ENCODE measurements around the gene WDR47. TPM values are rescaled to one million over a fixed set of nuclear protein-coding genes. Genes with fewer than 3 reads are reported as not detected.
"Not testable (repeated sequence)": the region's sequence is repeated elsewhere in the genome, so short reads cannot be mapped to it uniquely, and the experiment has no call there.

WDR47 gene
- total RNA-seq, 2 experiments from 2014 or later: 8.2 to 8.4 TPM

DNA sequence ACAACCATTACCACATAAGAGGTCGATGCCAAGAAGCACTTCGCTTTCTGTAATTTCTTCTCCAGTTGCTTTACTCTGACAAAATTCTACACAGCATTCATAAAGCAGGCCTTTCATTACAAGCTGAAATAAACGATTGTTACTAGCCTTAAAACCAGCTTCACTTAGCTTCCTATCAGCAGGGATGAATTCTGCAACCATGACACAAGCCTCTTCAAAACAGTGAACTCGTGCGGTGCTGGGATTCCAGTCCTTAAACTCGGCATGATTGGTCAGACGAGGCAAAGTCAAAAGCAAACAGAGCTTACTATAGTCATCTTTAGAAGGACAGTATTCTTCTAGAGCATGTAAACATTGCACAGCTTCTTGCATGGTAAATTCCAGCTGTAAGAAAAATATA lies 30.6 kb downstream of the WDR47 start:
- Mint-ChIP-seq H3K4me1 (ENCODE audit: low read depth) (no peaks in the 10 kb centered on the region), H3K27me3 (ENCODE audit: low read depth) (no peaks in the 10 kb centered on the region), H3K4me3 (no peak overlapping the region), H3K36me3 (ENCODE audit: low read depth) (peaks cover 12% of the 10 kb centered on the region), H3K27ac (no peak overlapping the region), H3K9me3 (no peaks in the 10 kb centered on the region)
- CTCF ChIA-PET: no interaction called here
- DNase-seq: no peak
- intact Hi-C loops (cut with micrococcal nuclease): no loop called here

DNA sequence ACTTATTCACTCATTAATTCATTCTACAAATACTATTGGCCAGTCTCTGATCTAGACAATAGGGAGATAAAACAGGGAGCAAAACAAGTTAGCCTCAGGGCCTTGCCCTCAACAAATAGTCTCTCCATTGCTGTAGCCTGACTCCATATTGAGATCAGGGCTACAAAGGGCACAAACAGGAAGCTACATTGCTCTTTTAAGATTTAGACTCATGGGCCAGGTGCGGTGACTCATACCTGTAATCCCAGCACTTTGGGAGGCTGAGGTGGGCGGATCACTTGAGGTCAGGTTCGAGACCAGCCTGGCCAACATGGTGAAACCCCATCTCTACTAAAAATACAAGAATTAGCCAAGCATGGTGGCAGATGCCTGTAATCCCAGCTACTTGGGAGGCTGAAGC lies 45.3 kb downstream of the WDR47 start:
- intact Hi-C loops (cut with micrococcal nuclease): loop anchor here (10.0 kb wide), 1 partner anchor 192 kb away; no protein-coding TSS in a partner anchor
- H3K9me3 Mint-ChIP-seq; H3K4me3 Mint-ChIP-seq; H3K27me3 Mint-ChIP-seq (ENCODE audit: low read depth); H3K4me1 Mint-ChIP-seq (ENCODE audit: low read depth); H3K27ac Mint-ChIP-seq: not testable (repeated sequence)
- CTCF ChIA-PET: interaction anchor here (0.6 kb wide), 1 partner anchor 1158 kb away, joined by 3 read pairs; no protein-coding TSS in a partner anchor
- DNase-seq: peak; percentile 34
- H3K36me3 Mint-ChIP-seq (ENCODE audit: low read depth): peaks cover 40% of the 10 kb centered on the region

DNA sequence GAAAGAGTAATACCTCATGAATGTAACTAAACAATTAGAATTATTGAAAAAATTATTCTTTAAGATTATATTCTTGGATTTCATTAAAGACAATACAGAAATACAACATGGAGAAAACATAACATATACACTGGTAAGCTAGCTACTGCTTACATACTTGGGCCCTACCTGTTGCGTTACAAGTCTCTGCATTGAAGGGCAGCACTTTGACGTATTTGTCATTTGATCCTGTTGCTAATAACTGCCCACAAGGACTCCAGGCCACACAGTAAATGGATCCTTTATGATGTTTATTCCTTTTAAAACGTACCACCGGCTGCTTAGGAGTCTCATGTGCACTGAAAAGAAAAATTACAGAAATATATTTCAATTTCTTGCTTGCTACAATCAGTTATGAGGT lies 58.8 kb downstream of the WDR47 start:
- Mint-ChIP-seq H3K36me3 (ENCODE audit: low read depth) (peaks cover 17% of the 10 kb centered on the region), H3K27ac (no peak overlapping the region), H3K4me3 (no peak overlapping the region), H3K4me1 (ENCODE audit: low read depth) (no peaks in the 10 kb centered on the region), H3K9me3 (no peaks in the 10 kb centered on the region), H3K27me3 (ENCODE audit: low read depth) (no peaks in the 10 kb centered on the region)
- intact Hi-C loops (cut with micrococcal nuclease): no loop called here
- no peak for DNase-seq
- CTCF ChIA-PET: no interaction called here

DNA sequence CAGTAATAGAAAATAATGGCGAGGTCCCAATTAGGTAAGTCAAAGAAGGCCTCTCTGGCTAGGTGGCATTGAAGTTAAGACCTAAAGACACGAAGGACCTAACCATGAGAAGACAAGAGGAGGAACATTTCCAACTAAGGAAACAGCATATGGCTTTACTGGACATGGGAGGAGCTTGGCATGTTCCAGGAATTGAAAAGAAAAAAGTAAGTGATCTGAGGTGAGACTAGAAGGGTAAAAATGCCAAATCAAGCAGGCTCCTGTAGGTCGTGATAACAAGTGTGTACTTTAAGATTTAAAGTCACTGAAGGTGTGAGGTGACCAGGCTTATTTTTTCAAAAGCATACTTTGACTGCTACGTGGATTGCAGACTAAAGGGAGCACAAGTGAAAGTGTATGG lies 65.2 kb downstream of the WDR47 start:
- CTCF ChIA-PET: no interaction called here
- H3K27ac Mint-ChIP-seq: no peak overlapping the region

DNA sequence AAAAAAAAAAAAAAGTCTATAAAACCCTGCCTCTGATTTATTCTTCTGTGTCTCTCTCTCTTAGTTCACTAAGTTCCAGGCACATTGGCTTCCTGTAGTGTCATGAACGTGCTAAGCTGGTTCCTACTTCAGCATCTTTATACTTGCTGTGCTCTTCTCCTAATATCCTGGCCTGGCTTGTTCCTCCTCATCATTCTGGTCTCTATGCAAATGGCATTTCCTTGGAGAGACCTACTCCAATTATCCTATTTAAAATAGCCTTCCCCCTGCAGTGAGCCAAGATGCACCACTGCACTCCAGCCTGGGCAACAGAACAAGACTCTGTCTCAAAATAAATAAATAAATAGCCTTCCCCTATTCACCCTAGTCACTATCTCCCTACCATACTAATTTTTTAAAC lies 69.0 kb downstream of the WDR47 start:
- Mint-ChIP-seq H3K27ac (no peak overlapping the region), H3K9me3 (no peaks in the 10 kb centered on the region), H3K4me3 (no peak overlapping the region), H3K36me3 (ENCODE audit: low read depth) (peaks cover 13% of the 10 kb centered on the region), H3K4me1 (ENCODE audit: low read depth) (no peaks in the 10 kb centered on the region), H3K27me3 (ENCODE audit: low read depth) (no peaks in the 10 kb centered on the region)
- intact Hi-C loops (cut with micrococcal nuclease): no loop called here
- CTCF ChIA-PET: interaction anchor here (0.8 kb wide), 1 partner anchor 12 kb away, joined by 3 read pairs; no protein-coding TSS in a partner anchor
- no peak for DNase-seq

More for the DNA sequence above, 65.2 kb downstream of the WDR47 start:
- Mint-ChIP-seq H3K9me3 (no peaks in the 10 kb centered on the region), H3K27me3 (ENCODE audit: low read depth) (no peaks in the 10 kb centered on the region), H3K4me1 (ENCODE audit: low read depth) (no peaks in the 10 kb centered on the region), H3K36me3 (ENCODE audit: low read depth) (peaks cover 15% of the 10 kb centered on the region), H3K4me3 (no peak overlapping the region)
- intact Hi-C loops (cut with micrococcal nuclease): no loop called here
- DNase-seq: no peak

DNA sequence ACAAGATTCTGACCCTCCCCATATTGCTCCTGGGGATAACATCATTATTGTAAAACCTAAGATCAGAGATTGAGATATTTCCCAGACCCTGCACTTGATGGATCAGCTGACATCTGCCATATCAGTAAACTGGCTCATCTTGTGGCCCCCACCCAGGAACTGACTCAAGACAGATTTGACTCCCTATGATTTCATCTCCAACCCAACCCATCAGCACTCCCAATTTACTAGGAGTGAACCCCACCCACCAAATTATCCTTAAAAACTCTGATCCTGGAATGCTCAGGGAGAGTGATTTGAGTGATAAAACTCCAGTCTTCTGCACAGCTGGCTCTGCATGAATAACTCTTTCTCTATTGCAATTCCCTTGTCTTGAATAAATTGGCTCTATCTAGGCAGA lies 72.6 kb downstream of the WDR47 start:
- DNase-seq: no peak
- CTCF ChIA-PET: no interaction called here
- Mint-ChIP-seq H3K4me3 (no peak overlapping the region), H3K4me1 (ENCODE audit: low read depth) (no peaks in the 10 kb centered on the region), H3K27ac (no peak overlapping the region), H3K9me3 (no peaks in the 10 kb centered on the region), H3K27me3 (ENCODE audit: low read depth) (no peaks in the 10 kb centered on the region), H3K36me3 (ENCODE audit: low read depth) (peaks cover 13% of the 10 kb centered on the region)
- intact Hi-C loops (cut with micrococcal nuclease): no loop called here

DNA sequence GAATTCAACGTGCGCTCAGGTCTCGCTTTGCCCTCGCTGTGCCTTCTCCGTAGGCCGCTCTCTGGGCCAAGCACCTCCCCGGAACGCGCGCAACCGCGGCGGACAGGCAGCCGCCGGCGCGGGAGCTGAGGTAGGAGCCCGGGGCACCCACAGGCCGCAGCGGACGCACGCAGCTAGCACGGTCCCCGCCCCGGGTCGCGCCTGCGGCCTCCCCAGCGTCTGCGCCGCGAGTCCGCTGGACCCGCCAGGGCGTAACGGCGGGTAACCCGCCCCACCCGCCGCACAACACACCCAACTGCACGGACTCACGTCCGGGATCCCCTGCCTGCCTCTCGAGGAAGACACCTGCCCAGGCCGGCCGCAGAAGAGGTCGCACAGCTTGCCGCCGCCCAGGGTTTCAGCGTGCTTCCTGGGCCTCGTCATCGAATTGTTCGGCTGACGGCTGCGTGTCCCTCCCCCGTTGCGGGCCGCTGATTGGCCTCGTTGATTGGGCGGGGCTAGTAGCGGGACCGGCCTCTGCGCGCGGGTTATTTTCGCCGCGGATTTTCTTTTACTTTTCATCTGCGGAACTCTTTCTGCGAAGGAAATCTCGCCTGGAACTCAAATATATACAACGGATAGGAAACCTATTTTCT lies 78.7 kb downstream of the WDR47 start, which contains the start of gene CLCC1:
Gene CLCC1 (minus strand): TSS at position 433 of the 635 bp plus-strand sequence. CDS start 13,047 bp downstream, outside the sequence.
- DNase-seq: peak; percentile 96
- no peaks in the 10 kb centered on the region for H3K9me3 Mint-ChIP-seq
- H3K4me3 Mint-ChIP-seq: peak within 1 kb of the TSS; percentile 88
- CTCF ChIA-PET: interaction anchor here (0.6 to 1.3 kb wide), 3 partner anchors 134 to 236 kb away, joined by 3 to 4 read pairs (median 4); a partner anchor contains a TSS
- H3K36me3 Mint-ChIP-seq (ENCODE audit: low read depth): peaks cover 21% of the 10 kb centered on the region
- intact Hi-C loops (cut with micrococcal nuclease): loop anchor here (1.0 to 5.0 kb wide), 13 partner anchors 79 to 1906 kb away; partner anchors contain the start of genes GPSM2, HENMT1, PRMT6 and PRPF38B
- peak within 1 kb of the TSS; percentile 87 for H3K27ac Mint-ChIP-seq
- no peaks in the 10 kb centered on the region for H3K27me3 Mint-ChIP-seq (ENCODE audit: low read depth)
- peaks cover 26% of the 10 kb centered on the region for H3K4me1 Mint-ChIP-seq (ENCODE audit: low read depth)

DNA sequence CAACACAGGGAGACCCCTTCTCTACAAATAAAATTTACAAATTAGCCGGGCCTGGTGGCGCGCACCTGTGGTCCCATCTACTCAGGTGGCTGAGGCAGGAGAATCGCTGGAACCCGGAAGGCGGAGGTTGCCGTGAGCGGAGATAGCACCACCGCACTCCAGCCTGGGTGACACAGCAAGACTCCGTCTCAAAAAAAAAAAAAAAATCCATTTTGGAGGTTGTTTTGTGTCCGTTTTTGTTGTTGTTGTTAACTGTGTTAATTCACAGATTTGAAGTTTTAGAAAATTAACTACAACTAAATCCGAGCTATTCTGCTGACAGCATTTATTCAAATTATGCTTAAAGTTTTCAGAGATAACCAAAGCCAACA lies 79.2 kb downstream of the WDR47 start:
- H3K4me3 Mint-ChIP-seq: peak overlapping the region; percentile 88
- peaks cover 23% of the 10 kb centered on the region for H3K36me3 Mint-ChIP-seq (ENCODE audit: low read depth)
- H3K27ac Mint-ChIP-seq: peak overlapping the region; percentile 66
- no peaks in the 10 kb centered on the region for H3K27me3 Mint-ChIP-seq (ENCODE audit: low read depth)
- CTCF ChIA-PET: interaction anchor here (0.6 to 1.3 kb wide), 4 partner anchors 133 to 235 kb away, joined by 3 to 5 read pairs (median 4); a partner anchor contains a TSS
- DNase-seq: peak; percentile 51
- intact Hi-C loops (cut with micrococcal nuclease): loop anchor here (1.0 to 5.0 kb wide), 13 partner anchors 80 to 1905 kb away; partner anchors contain the start of genes GPSM2, HENMT1, PRMT6 and PRPF38B
- no peaks in the 10 kb centered on the region for H3K9me3 Mint-ChIP-seq
- H3K4me1 Mint-ChIP-seq (ENCODE audit: low read depth): peaks cover 31% of the 10 kb centered on the region

DNA sequence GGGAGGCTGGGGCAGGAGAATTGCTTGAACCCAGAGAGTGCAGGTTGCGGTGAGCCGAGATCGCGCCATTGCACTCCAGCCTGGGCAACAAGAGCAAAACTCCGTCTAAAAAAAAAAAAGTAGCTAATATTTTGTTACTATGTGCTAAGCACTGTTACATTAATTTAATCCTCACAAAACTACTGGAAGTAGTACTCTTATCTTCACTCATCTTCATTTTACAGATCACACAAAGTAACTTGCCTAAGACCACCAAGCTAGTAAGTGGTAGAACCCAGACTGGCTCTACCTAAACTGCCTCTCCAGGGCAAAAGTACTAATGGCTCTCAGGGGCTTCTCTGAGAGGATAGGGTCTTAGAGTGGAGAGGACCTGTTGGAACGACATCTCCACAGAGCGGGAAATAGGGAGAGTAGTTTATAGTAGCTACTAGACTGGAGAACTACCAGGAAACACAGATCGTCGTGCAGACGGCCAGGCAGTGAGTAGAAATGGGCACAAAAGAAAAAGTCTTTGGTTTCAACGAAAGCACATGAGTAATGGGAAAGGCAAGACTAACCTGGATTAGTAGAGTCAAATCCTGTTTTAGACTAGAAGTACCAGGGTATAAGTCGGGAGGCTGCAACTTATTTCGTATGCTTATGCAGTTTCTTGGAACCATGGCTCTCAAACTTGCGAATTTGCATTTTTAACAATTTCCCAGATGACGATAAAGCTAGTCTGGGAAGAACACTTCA lies 80.0 kb downstream of the WDR47 start:
- H3K36me3 Mint-ChIP-seq (ENCODE audit: low read depth): peaks cover 23% of the 10 kb centered on the region
- H3K27ac Mint-ChIP-seq: no peak overlapping the region
- H3K4me1 Mint-ChIP-seq (ENCODE audit: low read depth): peaks cover 39% of the 10 kb centered on the region
- CTCF ChIA-PET: interaction anchor here (0.7 to 1.3 kb wide), 4 partner anchors 13 to 232 kb away, joined by 3 to 5 read pairs (median 3); no protein-coding TSS in a partner anchor
- intact Hi-C loops (cut with micrococcal nuclease): loop anchor here (2.0 to 5.0 kb wide), 4 partner anchors 129 to 1905 kb away; partner anchors contain the start of genes HENMT1, PRMT6, PRPF38B and TMEM167B
- DNase-seq: no peak
- H3K4me3 Mint-ChIP-seq: peak overlapping the region; percentile 88
- H3K27me3 Mint-ChIP-seq (ENCODE audit: low read depth): no peaks in the 10 kb centered on the region
- H3K9me3 Mint-ChIP-seq: no peaks in the 10 kb centered on the region

DNA sequence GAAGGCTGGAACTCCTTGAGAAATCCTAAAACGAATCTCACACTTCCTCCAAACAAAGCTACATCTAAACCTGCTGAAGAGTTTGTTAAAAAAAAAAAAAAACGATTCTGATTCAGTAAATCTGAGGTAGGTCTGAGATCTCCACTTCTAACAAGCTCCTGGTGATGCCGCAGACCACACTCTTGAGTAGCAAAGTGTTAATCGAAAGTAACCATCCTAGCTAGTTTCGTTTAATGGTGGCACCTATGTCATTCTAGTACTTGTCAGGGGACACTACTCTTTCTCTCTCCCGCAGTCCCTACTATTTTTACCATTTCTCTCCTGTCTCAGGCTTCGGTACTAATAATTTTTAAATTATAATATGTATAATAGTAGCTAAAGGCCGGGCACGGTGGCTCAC lies 80.7 kb downstream of the WDR47 start:
- Mint-ChIP-seq H3K27me3 (ENCODE audit: low read depth) (no peaks in the 10 kb centered on the region), H3K4me1 (ENCODE audit: low read depth) (peaks cover 45% of the 10 kb centered on the region), H3K36me3 (ENCODE audit: low read depth) (peaks cover 28% of the 10 kb centered on the region), H3K9me3 (no peaks in the 10 kb centered on the region), H3K4me3 (no peak overlapping the region), H3K27ac (no peak overlapping the region)
- intact Hi-C loops (cut with micrococcal nuclease): loop anchor here (5.0 kb wide), 2 partner anchors 299 to 1904 kb away; partner anchors contain the start of genes HENMT1 and PRMT6
- CTCF ChIA-PET: interaction anchor here (0.6 to 0.9 kb wide), 3 partner anchors 12 to 173 kb away, joined by 3 to 4 read pairs (median 3); no protein-coding TSS in a partner anchor
- DNase-seq: no peak

DNA sequence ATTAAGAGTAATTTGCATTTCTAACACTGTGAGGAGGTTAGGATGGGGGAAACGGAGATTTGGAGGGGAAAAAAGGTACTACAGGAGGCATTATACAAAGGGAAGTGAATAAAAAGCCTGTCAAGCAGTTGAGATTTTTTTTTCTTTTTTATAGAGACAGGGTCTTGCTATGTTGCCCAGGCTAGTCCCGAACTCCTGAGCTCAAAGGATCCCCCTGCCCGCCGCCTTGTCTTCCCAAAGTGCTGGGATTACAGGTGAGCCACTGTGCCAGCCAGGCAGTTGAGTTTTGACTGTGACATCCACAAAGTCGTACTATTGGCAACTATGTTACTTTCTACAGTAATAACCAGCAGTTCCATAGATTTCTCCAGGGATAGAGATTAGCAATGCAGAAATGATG lies 81.2 kb downstream of the WDR47 start:
- Mint-ChIP-seq H3K9me3 (no peaks in the 10 kb centered on the region), H3K27ac (no peak overlapping the region), H3K4me3 (no peak overlapping the region), H3K36me3 (ENCODE audit: low read depth) (peaks cover 32% of the 10 kb centered on the region), H3K4me1 (ENCODE audit: low read depth) (peaks cover 49% of the 10 kb centered on the region), H3K27me3 (ENCODE audit: low read depth) (no peaks in the 10 kb centered on the region)
- DNase-seq: no peak
- intact Hi-C loops (cut with micrococcal nuclease): loop anchor here (5.0 kb wide), 2 partner anchors 298 to 1903 kb away; partner anchors contain the start of genes HENMT1 and PRMT6
- CTCF ChIA-PET: interaction anchor here (0.6 kb wide), 1 partner anchor 39 kb away, joined by 4 read pairs; no protein-coding TSS in a partner anchor

DNA sequence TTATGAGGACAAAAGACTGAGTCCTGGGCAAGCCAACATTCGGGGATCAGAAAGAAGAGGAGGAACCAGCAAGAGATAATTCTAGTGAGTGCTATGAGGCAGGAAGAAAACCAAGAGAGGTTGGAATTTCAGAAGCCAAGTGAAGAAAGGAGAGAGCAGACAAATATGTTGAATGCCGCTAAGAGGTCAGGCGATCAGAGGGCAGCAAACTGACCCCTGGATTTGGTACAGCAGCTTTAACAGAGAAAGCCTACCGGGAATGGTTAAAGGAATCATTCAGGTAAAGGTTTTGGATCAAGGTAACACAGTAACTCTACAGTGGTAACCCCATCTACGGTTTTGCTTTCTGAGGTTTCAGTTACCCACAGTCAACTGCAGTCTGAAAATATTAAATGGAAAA lies 84.0 kb downstream of the WDR47 start:
- peaks cover 47% of the 10 kb centered on the region for H3K4me1 Mint-ChIP-seq (ENCODE audit: low read depth)
- H3K4me3 Mint-ChIP-seq: no peak overlapping the region
- H3K27me3 Mint-ChIP-seq (ENCODE audit: low read depth): no peaks in the 10 kb centered on the region
- CTCF ChIA-PET: no interaction called here
- H3K36me3 Mint-ChIP-seq (ENCODE audit: low read depth): peaks cover 47% of the 10 kb centered on the region
- DNase-seq: no peak
- no peaks in the 10 kb centered on the region for H3K9me3 Mint-ChIP-seq
- H3K27ac Mint-ChIP-seq: no peak overlapping the region
- intact Hi-C loops (cut with micrococcal nuclease): no loop called here

Measured in activated naive CD4-positive, alpha-beta T cell treated with anti-CD3 and anti-CD28 coated beads for 36 hours (primary cell).